Tibial nerve (tissue), 4 donors: ENCODE results near the gene ASXL2. TPM values are rescaled to one million over a fixed set of nuclear protein-coding genes. Genes with fewer than 3 reads are reported as not detected.

Experiments used
- DNase-seq, 2 donors: peaks; one replicate each; pipeline ENCODE4 v3.0.0-alpha.2; 2019; ENCODE audit warnings: low spot score in 2 of 2
- H3K27ac ChIP-seq, 4 donors: fragments of 200-600 bp; sonication (generic) in 3 of 4; one replicate each; pipeline ENCODE4 v1.5.1; 2017 to 2019; ENCODE audit warnings: mild to moderate bottlenecking in 1 of 4
- H3K27me3 ChIP-seq, 2 donors: fragments of 200-600 bp; sonication (generic) in 1 of 2; one replicate each; pipeline versions ENCODE4 v1.5.1 to v1.6.0; 2017 to 2019
- H3K36me3 ChIP-seq, 3 donors: fragments of 200-600 bp; sonication (generic); one replicate each; pipeline ENCODE4 v1.5.1; 2018 to 2019
- H3K4me1 ChIP-seq, 4 donors: fragments of 200-600 bp; sonication (generic) in 3 of 4; one replicate each; pipeline ENCODE4 v1.5.1; 2017 to 2019
- H3K4me3 ChIP-seq, 4 donors: fragments of 200-600 bp; sonication (generic) in 3 of 4; one replicate each; pipeline ENCODE4 v1.5.1; 2017 to 2019; ENCODE audit warnings: mild to moderate bottlenecking in 1 of 4, moderate library complexity in 1 of 4
- H3K9me3 ChIP-seq, 4 donors: fragments of 200-600 bp; sonication (generic) in 3 of 4; one replicate each; pipeline ENCODE4 v1.5.1; 2017 to 2019
- EP300 ChIP-seq, 2 donors: sonication (generic); formaldehyde crosslinking; IDR thresholded peaks; one replicate each; pipeline ENCODE4 v1.6.1; 2017; ENCODE audit warnings: antibody characterized with exemption in 2 of 2, mild to moderate bottlenecking in 1 of 2
- POLR2A ChIP-seq, 2 donors: fragments of 450-650 bp; IDR thresholded peaks; one replicate each; pipeline ENCODE4 v1.6.1; 2017; ENCODE audit warnings: antibody characterized with exemption in 2 of 2, mild to moderate bottlenecking in 2 of 2, moderate library complexity in 2 of 2
- WGBS, 2 donors: methylation state at CpG; one replicate each; pipeline ENCODE4 v1.1.5; 2018; 5-methylcytosine and 5-hydroxymethylcytosine counted together
- total RNA-seq, 4 donors: library from RNA; depleted of rRNA; stranded (reverse); fragments of >200 nt; gene quantifications; one replicate each; pipeline ENCODE4 v1.1.0, GENCODE V29; 2016
- TF ChIP-seq, protein P1 (sequence below), 5 experiments: fragments of 200-600 bp in 3 of 5; fragments of 450-650 bp in 2 of 5; sonication (generic) in 3 of 5; IDR thresholded peaks; one replicate each; pipeline ENCODE4 v1.5.1; 2016 to 2019; ENCODE audit warnings: antibody characterized with exemption in 5 of 5, mild to moderate bottlenecking in 3 of 5, moderate library complexity in 2 of 5

ASXL2 gene
- total RNA-seq, 4 donors from 2014 or later = 13.2 to 21.2 (median 16.5) TPM

DNA sequence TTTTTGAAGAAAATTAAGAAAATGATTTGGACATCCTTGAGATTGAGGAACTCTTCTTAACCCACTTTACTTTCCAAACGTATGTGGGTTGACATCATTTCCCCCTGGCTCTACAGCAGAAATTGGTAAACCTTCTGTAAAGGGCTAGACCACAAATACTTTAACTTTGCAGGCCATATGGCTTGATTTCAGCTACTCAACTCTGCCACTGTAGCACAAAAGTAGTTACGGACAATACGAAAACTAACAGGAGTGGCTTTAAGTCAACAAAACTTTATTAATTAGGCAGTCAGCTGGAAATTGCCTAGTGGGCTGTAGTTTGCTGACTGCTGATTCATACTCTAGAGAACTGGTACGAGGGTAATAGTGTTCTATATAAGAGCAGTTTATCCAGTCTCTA is 121.8 kb downstream of the ASXL2 start:
- Histone ChIP-seq H3K4me3 (no peak overlapping the region), H3K36me3 (peaks cover 0 to 71% (median 6%) of the 10 kb centered on the region in 3 donors), H3K4me1 (no peaks in the 10 kb centered on the region), H3K27ac (no peak overlapping the region), H3K9me3 (no peaks in the 10 kb centered on the region), H3K27me3 (no peaks in the 10 kb centered on the region)
- DNase-seq = no peak
- TF ChIP-seq POLR2A (IDR thresholded peaks at IDR 0.05) = no peak
- TF ChIP-seq, protein P1, sequence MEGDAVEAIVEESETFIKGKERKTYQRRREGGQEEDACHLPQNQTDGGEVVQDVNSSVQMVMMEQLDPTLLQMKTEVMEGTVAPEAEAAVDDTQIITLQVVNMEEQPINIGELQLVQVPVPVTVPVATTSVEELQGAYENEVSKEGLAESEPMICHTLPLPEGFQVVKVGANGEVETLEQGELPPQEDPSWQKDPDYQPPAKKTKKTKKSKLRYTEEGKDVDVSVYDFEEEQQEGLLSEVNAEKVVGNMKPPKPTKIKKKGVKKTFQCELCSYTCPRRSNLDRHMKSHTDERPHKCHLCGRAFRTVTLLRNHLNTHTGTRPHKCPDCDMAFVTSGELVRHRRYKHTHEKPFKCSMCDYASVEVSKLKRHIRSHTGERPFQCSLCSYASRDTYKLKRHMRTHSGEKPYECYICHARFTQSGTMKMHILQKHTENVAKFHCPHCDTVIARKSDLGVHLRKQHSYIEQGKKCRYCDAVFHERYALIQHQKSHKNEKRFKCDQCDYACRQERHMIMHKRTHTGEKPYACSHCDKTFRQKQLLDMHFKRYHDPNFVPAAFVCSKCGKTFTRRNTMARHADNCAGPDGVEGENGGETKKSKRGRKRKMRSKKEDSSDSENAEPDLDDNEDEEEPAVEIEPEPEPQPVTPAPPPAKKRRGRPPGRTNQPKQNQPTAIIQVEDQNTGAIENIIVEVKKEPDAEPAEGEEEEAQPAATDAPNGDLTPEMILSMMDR (IDR thresholded peaks at IDR 0.05) = no peak
- TF ChIP-seq EP300 (IDR thresholded peaks at IDR 0.05) = no peak
- WGBS, 2 donors = 78 to 79% methylated on average over 4 of the region's 4 CpGs

DNA sequence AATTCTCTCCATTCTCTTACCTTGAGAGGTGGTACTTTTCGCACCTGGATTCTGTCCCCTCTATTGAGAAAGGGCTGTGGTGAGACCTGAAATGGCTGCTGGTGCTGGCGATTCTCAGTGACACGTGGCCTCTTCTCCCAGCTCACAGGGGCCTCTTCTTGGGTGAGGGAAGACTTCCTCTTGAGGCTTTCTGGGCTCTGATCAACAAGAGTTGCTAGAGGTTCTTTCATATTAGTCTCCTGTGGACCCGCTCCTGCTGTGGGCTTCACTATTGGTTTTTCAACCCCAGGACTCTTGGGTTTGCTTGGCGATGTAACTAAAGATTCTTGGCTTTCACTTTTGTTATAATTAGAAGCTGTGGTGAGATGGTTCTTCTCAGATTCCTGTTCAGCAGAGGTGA is 128.6 kb downstream of the ASXL2 start:
- H3K36me3 ChIP-seq = peaks cover 0 to 77% (median 6%) of the 10 kb centered on the region in 3 donors
- no peak for DNase-seq
- no peaks in the 10 kb centered on the region for H3K9me3 ChIP-seq
- WGBS, 2 donors = 94 to 96% methylated on average over 5 of the region's 5 CpGs
- no peaks in the 10 kb centered on the region for H3K27me3 ChIP-seq
- no peak overlapping the region for H3K4me3 ChIP-seq
- H3K27ac ChIP-seq = no peak overlapping the region
- H3K4me1 ChIP-seq = no peaks in the 10 kb centered on the region
- TF ChIP-seq, protein P1 (IDR thresholded peaks at IDR 0.05) = no peak
- TF ChIP-seq POLR2A (IDR thresholded peaks at IDR 0.05) (no peak), EP300 (IDR thresholded peaks at IDR 0.05) (no peak)

DNA sequence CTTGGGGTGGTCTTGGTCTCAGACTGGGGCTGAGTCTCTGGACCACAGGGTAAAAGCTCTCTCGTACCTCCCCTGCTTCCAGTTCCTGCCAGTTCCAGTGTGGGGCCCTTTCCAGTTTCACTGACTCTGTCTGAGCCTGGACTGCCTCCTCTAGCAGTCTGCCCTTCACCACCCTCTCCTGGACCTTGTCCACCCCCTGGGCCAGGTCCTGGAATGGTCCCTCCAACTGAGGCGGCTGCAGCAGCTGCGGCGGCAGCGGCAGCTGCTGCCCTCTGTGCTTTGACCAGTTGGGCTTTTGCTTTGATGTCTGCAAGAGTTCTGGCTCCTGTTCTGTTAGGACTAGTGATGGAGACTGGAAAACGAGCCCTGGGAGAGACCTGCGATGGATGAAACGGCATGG is 134.2 kb downstream of the ASXL2 start:
- TF ChIP-seq, protein P1 (IDR thresholded peaks at IDR 0.05) = no peak
- TF ChIP-seq EP300 (IDR thresholded peaks at IDR 0.05) (no peak), POLR2A (IDR thresholded peaks at IDR 0.05) (no peak)
- DNase-seq = no peak
- no peaks in the 10 kb centered on the region for H3K9me3 ChIP-seq
- H3K36me3 ChIP-seq = peaks cover 0 to 57% (median 5%) of the 10 kb centered on the region in 3 donors
- H3K4me1 ChIP-seq = no peaks in the 10 kb centered on the region
- no peak overlapping the region for H3K4me3 ChIP-seq
- H3K27me3 ChIP-seq = no peaks in the 10 kb centered on the region
- H3K27ac ChIP-seq = no peak overlapping the region
- 86 to 90% methylated on average over 7 to 8 of the region's 8 CpGs for WGBS, 2 donors

DNA sequence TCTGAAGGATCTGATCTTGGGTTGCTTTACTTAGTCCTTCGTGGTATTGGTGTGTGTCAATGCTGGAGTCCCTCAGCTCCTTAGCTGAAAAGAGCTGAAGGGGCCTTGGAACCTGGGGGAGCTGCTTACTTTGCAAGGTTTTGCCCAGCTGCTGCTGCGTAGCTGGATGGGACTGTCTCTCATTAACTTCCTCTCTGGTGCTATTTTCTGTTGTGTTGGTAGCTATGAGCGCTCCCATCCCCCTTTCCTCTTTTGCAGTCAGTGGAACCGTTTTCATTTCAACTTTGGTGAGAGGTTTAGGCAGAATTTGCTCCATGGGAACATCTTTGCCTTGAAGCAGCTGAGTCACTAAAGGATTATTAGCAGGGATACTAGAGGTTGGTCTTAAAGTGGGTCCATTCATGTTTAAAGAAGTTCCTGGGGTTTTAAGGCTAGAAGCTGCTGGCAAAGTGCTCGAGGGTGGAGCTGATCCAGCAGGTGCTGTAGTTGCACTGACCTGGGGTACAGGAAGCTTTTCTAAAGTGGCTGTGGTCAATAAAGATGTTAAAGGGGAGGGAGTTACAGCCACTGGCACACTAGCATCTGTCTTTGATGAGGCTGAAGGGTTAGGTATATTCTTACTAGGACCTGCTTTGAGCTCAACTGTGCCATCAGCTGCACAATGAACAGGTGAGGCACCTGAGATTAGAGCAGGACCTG is 135.0 kb downstream of the ASXL2 start:
- TF ChIP-seq, protein P1 (IDR thresholded peaks at IDR 0.05) = no peak
- TF ChIP-seq EP300 (IDR thresholded peaks at IDR 0.05) = no peak
- TF ChIP-seq POLR2A (IDR thresholded peaks at IDR 0.05) = no peak

DNA sequence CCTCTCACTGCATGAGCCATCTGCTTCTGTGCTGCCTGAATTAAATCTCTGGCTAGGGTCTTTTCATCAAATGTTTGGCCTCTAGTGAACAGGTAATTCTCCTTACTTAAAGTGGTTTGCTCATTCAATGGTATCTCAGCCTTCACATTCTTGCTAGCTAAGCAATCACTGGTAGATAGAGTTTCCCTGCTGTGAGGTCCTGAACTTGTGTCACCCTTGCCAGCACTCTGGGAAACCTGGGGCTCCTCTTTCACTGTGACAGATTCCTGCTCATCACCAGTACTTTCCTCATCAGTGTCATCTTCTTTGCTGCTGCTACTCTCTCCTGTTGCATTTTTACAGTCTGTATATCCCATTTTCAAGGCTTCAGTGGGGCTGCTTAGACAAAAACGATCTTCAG is 135.8 kb downstream of the ASXL2 start:
- Histone ChIP-seq H3K9me3 (no peaks in the 10 kb centered on the region), H3K4me1 (no peaks in the 10 kb centered on the region), H3K36me3 (peaks cover 0 to 43% (median 5%) of the 10 kb centered on the region in 3 donors), H3K4me3 (no peak overlapping the region), H3K27me3 (no peaks in the 10 kb centered on the region), H3K27ac (no peak overlapping the region)
- DNase-seq = no peak
- TF ChIP-seq POLR2A (IDR thresholded peaks at IDR 0.05) (no peak), EP300 (IDR thresholded peaks at IDR 0.05) (no peak)
- TF ChIP-seq, protein P1 (IDR thresholded peaks at IDR 0.05) = no peak
- WGBS, 2 donors = 86 to 91% methylated on average over 1 of the region's 1 CpG

More for the DNA sequence above, 135.0 kb downstream of the ASXL2 start:
- Histone ChIP-seq H3K27ac (no peak overlapping the region), H3K27me3 (no peaks in the 10 kb centered on the region), H3K9me3 (no peaks in the 10 kb centered on the region), H3K4me3 (no peak overlapping the region), H3K4me1 (no peaks in the 10 kb centered on the region), H3K36me3 (peaks cover 0 to 50% (median 5%) of the 10 kb centered on the region in 3 donors)
- WGBS, 2 donors = 75 to 79% methylated on average over 5 of the region's 5 CpGs
- DNase-seq = no peak
